H1 (cell line): ENCODE results near the gene NEU3. TPM values are rescaled to one million over a fixed set of nuclear protein-coding genes. Genes with fewer than 3 reads are reported as not detected.

Source experiments
- CTCF ChIA-PET: fragments of 300-600 bp; sonication (Branson Sonifier 250); formaldehyde crosslinking; loops from one replicate; lab custom pipeline; 2021; ENCODE audit not compliant: partially characterized antibody; lab: Charles Lee
- POLR2A ChIA-PET: fragments of 300-600 bp; sonication (Branson Sonifier 250); formaldehyde crosslinking; loops from one replicate; lab custom pipeline; 2021; ENCODE audit warnings: inconsistent platforms; ENCODE audit not compliant: partially characterized antibody; lab: Charles Lee
- DNase-seq, 2 experiments: peaks; one replicate each; pipeline versions ENCODE4 v3.0.0 to v3.0.0-alpha.2; 2010 to 2022; ENCODE audit warnings: low spot score in 2 of 2, low read depth in 1 of 2, mixed read lengths in 1 of 2
- FAIRE-seq: peaks from 2 replicates; lab custom pipeline; 2011; peaks lifted over from hg19 to GRCh38; lab: Jason Lieb, UNC
- H2AFZ ChIP-seq: 2 replicates; pipeline ENCODE4 v1.8.1; 2012; ENCODE audit warnings: low read length, inconsistent platforms
- H2AK5ac ChIP-seq: 2 replicates; pipeline ENCODE4 v1.6.1; 2013; ENCODE audit warnings: low read depth, low read length
- H2BK120ac ChIP-seq: replicated peaks from 2 replicates; pipeline ENCODE3; 2013; ENCODE audit warnings: low read depth, low read length, inconsistent platforms
- H2BK12ac ChIP-seq: 2 replicates; pipeline ENCODE4 v1.6.1; 2013; ENCODE audit warnings: low read depth, low read length
- H2BK15ac ChIP-seq: 2 replicates; pipeline ENCODE4 v1.6.1; 2013; ENCODE audit warnings: low read length
- H2BK20ac ChIP-seq: 2 replicates; pipeline ENCODE4 v1.6.1; 2013; ENCODE audit warnings: low read length
- H2BK5ac ChIP-seq: 2 replicates; pipeline ENCODE4 v1.6.1; 2013; ENCODE audit warnings: low read depth, low read length
- H3K14ac ChIP-seq: 2 replicates; pipeline ENCODE4 v1.6.1; 2013; ENCODE audit warnings: inconsistent platforms; ENCODE audit not compliant: insufficient read length
- H3K18ac ChIP-seq: 2 replicates; pipeline ENCODE4 v1.6.1; 2013; ENCODE audit warnings: low read length; ENCODE audit errors: extremely low read depth
- H3K23ac ChIP-seq: 2 replicates; pipeline ENCODE4 v1.6.1; 2013; ENCODE audit warnings: inconsistent platforms; ENCODE audit not compliant: insufficient read length
- H3K23me2 ChIP-seq: 2 replicates; pipeline ENCODE4 v1.6.1; 2013; ENCODE audit warnings: low read depth, low read length
- H3K27ac ChIP-seq: 2 replicates; pipeline ENCODE4 v1.6.1; 2011; ENCODE audit warnings: low read depth, low read length, inconsistent platforms
- H3K27me3 ChIP-seq, 4 experiments: replicated peaks in 1 of 4; 1 replicate in 1 of 4; 2 replicates in 3 of 4; pipeline versions ENCODE4 v1.6.1 to v1.8.1; 2011 to 2013; ENCODE audit warnings: low read length in 3 of 4, mild to moderate bottlenecking in 3 of 4, inconsistent platforms in 2 of 4, mixed read lengths in 2 of 4, moderate library complexity in 1 of 4; ENCODE audit not compliant: control insufficient read depth in 3 of 4, insufficient read depth in 3 of 4; ENCODE audit errors: extremely low read depth in 1 of 4
- H3K36me3 ChIP-seq, 4 experiments: 2 replicates each; pipeline versions ENCODE4 v1.6.1 to v1.8.1; 2011 to 2013; ENCODE audit warnings: mild to moderate bottlenecking in 4 of 4, low read length in 3 of 4, moderate library complexity in 2 of 4, control low read depth in 1 of 4, inconsistent platforms in 1 of 4; ENCODE audit not compliant: insufficient read depth in 4 of 4, control insufficient read depth in 2 of 4
- H3K4ac ChIP-seq: replicated peaks from 2 replicates; pipeline ENCODE3; 2013; ENCODE audit warnings: low read length, low read depth, mixed read lengths, inconsistent platforms; ENCODE audit not compliant: insufficient read length
- H3K4me1 ChIP-seq, 4 experiments: replicated peaks in 1 of 4; 1 replicate in 1 of 4; 2 replicates in 3 of 4; pipeline versions ENCODE4 v1.6.1 to v1.8.1; 2011 to 2013; ENCODE audit warnings: low read length in 3 of 4, inconsistent platforms in 2 of 4, mixed read lengths in 1 of 4; ENCODE audit not compliant: insufficient read depth in 4 of 4, control insufficient read depth in 3 of 4
- H3K4me2 ChIP-seq, 2 experiments: 2 replicates each; pipeline versions ENCODE4 v1.6.1 to v1.8.1; 2011 to 2013; ENCODE audit warnings: low read depth in 2 of 2, low read length in 2 of 2, control low read depth in 1 of 2, inconsistent platforms in 1 of 2, mild to moderate bottlenecking in 1 of 2; ENCODE audit not compliant: insufficient read depth in 1 of 2
- H3K4me3 ChIP-seq, 4 experiments: fragments of 200-600, 300-600 bp in 1 of 4; sonication (generic), shearing (Covaris generic), sonication (Bioruptor Twin) in 1 of 4; 2 replicates each; pipeline versions ENCODE4 v1.5.1 to v1.8.1; 2011 to 2016; ENCODE audit warnings: low read length in 4 of 4, low read depth in 3 of 4, control low read depth in 2 of 4, inconsistent platforms in 2 of 4, mild to moderate bottlenecking in 2 of 4, mixed read lengths in 1 of 4, moderate library complexity in 1 of 4; ENCODE audit not compliant: insufficient read depth in 2 of 4; ENCODE audit errors: extremely low read depth in 1 of 4
- H3K56ac ChIP-seq: replicated peaks from 2 replicates; pipeline ENCODE3; 2013; ENCODE audit warnings: low read depth, mild to moderate bottlenecking, mixed read lengths, low read length, inconsistent platforms; ENCODE audit not compliant: insufficient read length
- H3K79me1 ChIP-seq: 2 replicates; pipeline ENCODE4 v1.6.1; 2013; ENCODE audit warnings: low read depth, low read length, control low read depth
- H3K79me2 ChIP-seq, 2 experiments: 2 replicates each; pipeline versions ENCODE4 v1.6.1 to v1.8.1; 2012 to 2013; ENCODE audit warnings: low read length in 2 of 2, mild to moderate bottlenecking in 2 of 2, inconsistent platforms in 1 of 2; ENCODE audit not compliant: insufficient read depth in 2 of 2, control insufficient read depth in 1 of 2
- H3K9ac ChIP-seq, 4 experiments: replicated peaks in 1 of 4; 1 replicate in 1 of 4; 2 replicates in 3 of 4; pipeline versions ENCODE4 v1.6.1 to v1.8.1; 2011 to 2013; ENCODE audit warnings: low read depth in 3 of 4, low read length in 3 of 4, control low read depth in 2 of 4, mild to moderate bottlenecking in 2 of 4, moderate library complexity in 2 of 4, inconsistent platforms in 1 of 4; ENCODE audit errors: extremely low read depth in 1 of 4
- H3K9me3 ChIP-seq, 2 experiments: 2 replicates each; pipeline versions ENCODE4 v1.6.1 to v1.8.1; 2012 to 2013; ENCODE audit warnings: mild to moderate bottlenecking in 2 of 2, moderate library complexity in 2 of 2, control low read depth in 1 of 2, inconsistent platforms in 1 of 2, low read depth in 1 of 2, low read length in 1 of 2, mixed read lengths in 1 of 2; ENCODE audit not compliant: insufficient read depth in 2 of 2
- H4K20me1 ChIP-seq, 2 experiments: replicated peaks in 1 of 2; 2 replicates each; pipeline versions ENCODE3 to v1.8.1; 2011 to 2013; ENCODE audit warnings: inconsistent platforms in 2 of 2, low read length in 2 of 2, mild to moderate bottlenecking in 1 of 2; ENCODE audit not compliant: insufficient read depth in 2 of 2, control insufficient read depth in 1 of 2
- H4K5ac ChIP-seq: 2 replicates; pipeline ENCODE4 v1.6.1; 2013; ENCODE audit warnings: low read length, low read depth, mixed read lengths, inconsistent platforms; ENCODE audit not compliant: insufficient read length
- H4K8ac ChIP-seq: 2 replicates; pipeline ENCODE4 v1.8.0; 2013; ENCODE audit warnings: mild to moderate bottlenecking, moderate library complexity, low read length, inconsistent platforms; ENCODE audit not compliant: insufficient read depth; ENCODE audit errors: extremely low read depth
- H4K91ac ChIP-seq: replicated peaks from 2 replicates; pipeline ENCODE3; 2013; ENCODE audit warnings: low read length, mixed read lengths, inconsistent platforms; ENCODE audit not compliant: insufficient read length
- BACH1 ChIP-seq: IDR thresholded peaks from 2 replicates; pipeline ENCODE4 v1.6.1; 2012; ENCODE audit warnings: low read length, improper control_type of control experiment
- BRCA1 ChIP-seq: IDR thresholded peaks from 2 replicates; pipeline ENCODE4 v1.6.1; 2012; ENCODE audit warnings: low read depth, low read length, improper control_type of control experiment
- CBX8 ChIP-seq: fragments of 300-800, 300-1000 bp; sonication (generic); IDR thresholded peaks from 2 replicates; pipeline ENCODE4 v1.7.1; 2016; ENCODE audit warnings: low read depth, low read length, borderline replicate concordance
- CHD2 ChIP-seq: IDR thresholded peaks from 2 replicates; pipeline ENCODE4 v1.6.1; 2012; ENCODE audit warnings: low read length, improper control_type of control experiment
- CTBP2 ChIP-seq: IDR thresholded peaks from 2 replicates; pipeline ENCODE4 v1.7.0; 2011; ENCODE audit warnings: borderline replicate concordance, mild to moderate bottlenecking, moderate library complexity, mixed read lengths, low read length; ENCODE audit not compliant: insufficient read depth, insufficient read length
- GTF2F1 ChIP-seq: IDR thresholded peaks from 2 replicates; pipeline ENCODE4 v1.6.1; 2012; ENCODE audit warnings: low read depth, low read length, improper control_type of control experiment, borderline replicate concordance
- JUND ChIP-seq: IDR thresholded peaks from 2 replicates; pipeline ENCODE4 v1.6.1; 2011; ENCODE audit warnings: mild to moderate bottlenecking, improper control_type of control experiment, low read length
- NANOG ChIP-seq: IDR thresholded peaks from 2 replicates; pipeline ENCODE4 v1.6.1; 2011; ENCODE audit warnings: low read length, low read depth, mild to moderate bottlenecking, inconsistent platforms; ENCODE audit not compliant: insufficient read depth, poor library complexity, severe bottlenecking
- POLR2A ChIP-seq, 2 experiments: IDR thresholded peaks; 1 replicate in 1 of 2; 2 replicates in 1 of 2; pipeline ENCODE4 v1.6.1; 2011; ENCODE audit warnings: low read depth in 2 of 2, low read length in 2 of 2, mild to moderate bottlenecking in 2 of 2; ENCODE audit errors: control extremely low read depth in 1 of 2
- SIX5 ChIP-seq: IDR thresholded peaks from 2 replicates; pipeline ENCODE4 v1.6.1; 2011; ENCODE audit warnings: mild to moderate bottlenecking, low read depth, low read length
- SP2 ChIP-seq: IDR thresholded peaks from 2 replicates; pipeline ENCODE4 v1.6.1; 2012; ENCODE audit warnings: mild to moderate bottlenecking, low read length, inconsistent platforms
- TBP ChIP-seq: IDR thresholded peaks from 2 replicates; pipeline ENCODE4 v1.6.1; 2011; ENCODE audit warnings: low read depth, low read length, improper control_type of control experiment
- YY1 ChIP-seq: IDR thresholded peaks from 2 replicates; pipeline ENCODE4 v1.6.1; 2011; ENCODE audit warnings: low read depth, mild to moderate bottlenecking, low read length
- WGBS, 2 experiments: shearing (Covaris generic) in 1 of 2; methylation state at CpG; one replicate each; pipeline versions ENCODE4 v1.1.6 to v1.1.7; 2013 to 2015; ENCODE audit warnings: low lambda C conversion rate in 2 of 2, mixed read lengths in 2 of 2, inconsistent platforms in 1 of 2, low coverage in 1 of 2, missing lambda C conversion rate in 1 of 2; ENCODE audit not compliant: insufficient replicate concordance in 2 of 2, insufficient coverage in 1 of 2, insufficient read length in 1 of 2; ENCODE audit errors: extremely low coverage in 1 of 2, missing lambda C conversion rate in 1 of 2; 5-methylcytosine and 5-hydroxymethylcytosine counted together
- polyA plus RNA-seq, 7 experiments: library from polyadenylated mRNA; depleted of rRNA in 3 of 7; stranded (reverse) in 5 of 7; unstranded in 2 of 7; fragments of >200 nt in 5 of 7; fragments of 200-250 nt in 2 of 7; gene quantifications; 1 replicate in 5 of 7; 2 replicates in 1 of 7; 4 replicates in 1 of 7; pipeline versions ENCODE4 v1.2.1 to v1.2.3, GENCODE V29; 2011 to 2013; ENCODE audit warnings: missing spikeins in 2 of 7, mixed read lengths in 2 of 7
- total RNA-seq: library from RNA; stranded (reverse); fragmentation: NEBNext Ultra II Directional; extraction: Animal tissue kit (Norgen Biotek cat#: 25700); gene quantifications from 2 replicates; pipeline ENCODE4 v1.2.1, GENCODE V29; 2021
- TF ChIP-seq, protein P1 (sequence below): IDR thresholded peaks from 2 replicates; pipeline ENCODE4 v1.6.1; 2012; ENCODE audit warnings: inconsistent platforms
- TF ChIP-seq, protein P2 (sequence below): IDR thresholded peaks from 2 replicates; pipeline ENCODE4 v1.6.1; 2011; ENCODE audit warnings: low read depth, mild to moderate bottlenecking, low read length; ENCODE audit not compliant: insufficient read depth

Gene NEU3
- total and polyA plus RNA-seq, 2 of the 8 experiments (the other 6 are each of a cell fraction or from before 2014, with no cell fraction given) = 8.9 to 15.6 TPM

GRCh38 chr11:75028724-75029123, 40.0 kb downstream of the NEU3 start:
- H3K27ac ChIP-seq = no peak overlapping the region
- no peak overlapping the region for H2AK5ac ChIP-seq
- H2BK5ac ChIP-seq = no peak overlapping the region
- H3K4me1 ChIP-seq = no peaks in the 10 kb centered on the region; a peak in 2 of 7 replicates
- ChIA-PET POLR2A (no interaction called here), CTCF (interaction anchor here (0.6 to 8.9 kb wide), 6 partner anchors 10 to 222 kb away, joined by 3 to 142 read pairs (median 4); no protein-coding TSS in a partner anchor)
- H3K23me2 ChIP-seq = peaks cover 2% of the 10 kb centered on the region
- no peak overlapping the region for H2BK12ac ChIP-seq
- DNase-seq (peak in 1 of 2 experiments; percentile 26), FAIRE-seq (no peak)
- no peak overlapping the region for H4K8ac ChIP-seq
- H2BK120ac ChIP-seq = no peak overlapping the region
- H3K4me3 ChIP-seq = no peak overlapping the region
- H3K4ac ChIP-seq = no peak overlapping the region
- no peak overlapping the region for H4K91ac ChIP-seq
- no peak overlapping the region for H3K18ac ChIP-seq
- 90% methylated on average over 2 of the region's 2 CpGs; no CpG with 5 or more reads in 1 of the 2 experiments for WGBS, 2 experiments
- no peak overlapping the region for H3K56ac ChIP-seq
- no peak overlapping the region for H3K14ac ChIP-seq
- H3K23ac ChIP-seq = no peak overlapping the region
- no peaks in the 10 kb centered on the region for H3K36me3 ChIP-seq
- no peak overlapping the region for H2BK15ac ChIP-seq
- H3K79me2 ChIP-seq = no peaks in the 10 kb centered on the region
- H4K20me1 ChIP-seq = no peaks in the 10 kb centered on the region
- no peak overlapping the region for H3K4me2 ChIP-seq
- no peak overlapping the region for H3K9ac ChIP-seq
- H3K79me1 ChIP-seq = no peaks in the 10 kb centered on the region
- no peak overlapping the region for H2BK20ac ChIP-seq
- H3K9me3 ChIP-seq = no peaks in the 10 kb centered on the region
- H4K5ac ChIP-seq = no peak overlapping the region
- H2AFZ ChIP-seq = no peak overlapping the region
- H3K27me3 ChIP-seq = no peaks in the 10 kb centered on the region
- TF ChIP-seq, protein P1, sequence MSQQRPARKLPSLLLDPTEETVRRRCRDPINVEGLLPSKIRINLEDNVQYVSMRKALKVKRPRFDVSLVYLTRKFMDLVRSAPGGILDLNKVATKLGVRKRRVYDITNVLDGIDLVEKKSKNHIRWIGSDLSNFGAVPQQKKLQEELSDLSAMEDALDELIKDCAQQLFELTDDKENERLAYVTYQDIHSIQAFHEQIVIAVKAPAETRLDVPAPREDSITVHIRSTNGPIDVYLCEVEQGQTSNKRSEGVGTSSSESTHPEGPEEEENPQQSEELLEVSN = no peak
- no peak for TF ChIP-seq TBP
- no peak for TF ChIP-seq CTBP2
- TF ChIP-seq CHD2 = no peak
- no peak for TF ChIP-seq BACH1
- no peak for TF ChIP-seq POLR2A (IDR thresholded peaks at IDR 0.05; ENCODE audit: control extremely low read depth in 1 of 2, low read depth in 2 of 2, low read length in 2 of 2)
- TF ChIP-seq BRCA1 = no peak
- no peak for TF ChIP-seq YY1
- no peak for TF ChIP-seq GTF2F1
- no peak for TF ChIP-seq JUND
- TF ChIP-seq, protein P2, sequence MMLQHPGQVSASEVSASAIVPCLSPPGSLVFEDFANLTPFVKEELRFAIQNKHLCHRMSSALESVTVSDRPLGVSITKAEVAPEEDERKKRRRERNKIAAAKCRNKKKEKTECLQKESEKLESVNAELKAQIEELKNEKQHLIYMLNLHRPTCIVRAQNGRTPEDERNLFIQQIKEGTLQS = no peak
- no peak for TF ChIP-seq SIX5
- TF ChIP-seq SP2 = no peak
- TF ChIP-seq CBX8 = no peak
- no peak for TF ChIP-seq NANOG
